ENCODE measurements around the gene GPAT3.
"Not testable (repeated sequence)": the region's sequence is repeated elsewhere in the genome, so short reads cannot be mapped to it uniquely, and the experiment has no call there.

GPAT3 gene

DNA sequence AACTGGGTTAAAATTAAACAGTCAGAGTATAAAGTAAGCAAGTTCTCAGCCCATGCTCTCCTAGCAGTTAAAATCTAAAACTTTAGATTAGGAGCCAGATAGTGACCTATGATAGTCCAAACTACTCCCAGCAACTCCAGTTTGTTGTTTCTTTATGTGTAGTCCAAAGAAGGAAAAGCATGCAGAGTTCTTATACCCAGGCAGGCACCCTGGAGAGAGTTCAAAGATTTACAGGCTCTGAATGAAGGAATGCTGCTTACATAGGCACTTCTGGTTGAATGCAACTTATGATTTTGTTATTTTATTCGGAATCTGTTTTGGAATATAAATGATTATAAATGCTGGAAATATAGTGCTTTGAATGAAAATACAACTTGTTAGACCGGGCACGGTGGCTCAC is 67.2 kb downstream of the GPAT3 start:
- no peak for DNase-seq

- peak in 1 of 51 donors; percentile 5 for DNase-seq
These were observed 68.4 kb downstream of the GPAT3 start for GRCh38 chr4:83604321-83604720.

- DNase-seq, result no peak
These were observed 69.3 kb downstream of the GPAT3 start for GRCh38 chr4:83605210-83605609.

GRCh38 chr4:83605744-83606172 is 69.8 kb downstream of the GPAT3 start:
- DNase-seq, result no peak

GRCh38 chr4:83606460-83606859 is 70.6 kb downstream of the GPAT3 start:
- no peak for DNase-seq

- DNase-seq, result no peak
These were observed 71.0 kb downstream of the GPAT3 start for GRCh38 chr4:83606898-83607297.

- DNase-seq, result no peak
These were observed 73.5 kb downstream of the GPAT3 start for GRCh38 chr4:83609365-83609764.

- DNase-seq, result no peak
These were observed 74.8 kb downstream of the GPAT3 start for GRCh38 chr4:83610729-83611128.

DNA sequence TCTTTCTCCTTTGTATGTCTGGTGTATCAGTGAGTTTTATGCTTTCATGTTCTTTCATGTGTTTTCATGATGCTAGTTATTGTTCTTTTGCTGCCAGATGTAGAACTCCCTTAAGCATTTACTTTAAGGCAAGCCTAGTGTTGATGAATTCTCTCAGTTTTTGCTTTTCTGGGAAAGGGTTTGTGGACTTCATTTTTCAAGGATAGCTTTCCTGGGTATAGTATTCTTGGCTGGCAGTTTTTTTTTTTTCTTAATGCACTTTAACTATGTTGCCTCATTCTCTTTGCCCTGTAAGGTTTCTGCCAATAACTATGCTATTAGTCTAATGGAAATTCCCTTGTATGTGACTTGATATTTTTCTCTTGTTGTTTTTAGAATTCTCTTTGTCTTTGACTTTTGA is 77.1 kb downstream of the GPAT3 start:
- no peak for DNase-seq

DNA sequence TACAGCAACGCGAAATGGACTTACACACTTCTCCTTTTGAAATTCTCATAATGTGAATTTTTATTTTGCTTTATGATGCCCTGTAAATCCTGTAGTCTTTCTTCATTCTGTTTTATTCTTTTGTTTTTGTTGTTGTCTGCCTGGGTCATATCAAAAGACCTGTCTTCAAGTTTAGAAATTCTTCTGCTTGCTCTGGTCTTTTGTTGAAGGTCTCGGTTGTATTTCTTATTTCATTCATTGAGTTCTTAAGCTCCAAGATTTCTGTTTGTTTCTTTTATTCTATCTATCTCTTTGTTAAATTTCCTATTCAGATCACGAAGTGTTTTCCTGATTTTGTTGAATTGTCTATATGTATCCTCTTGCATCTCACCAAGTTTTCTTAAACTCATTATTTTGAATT is 78.1 kb downstream of the GPAT3 start:
- no peak for DNase-seq

GRCh38 chr4:83616252-83616651 is 80.3 kb downstream of the GPAT3 start:
- no peak for DNase-seq

DNA sequence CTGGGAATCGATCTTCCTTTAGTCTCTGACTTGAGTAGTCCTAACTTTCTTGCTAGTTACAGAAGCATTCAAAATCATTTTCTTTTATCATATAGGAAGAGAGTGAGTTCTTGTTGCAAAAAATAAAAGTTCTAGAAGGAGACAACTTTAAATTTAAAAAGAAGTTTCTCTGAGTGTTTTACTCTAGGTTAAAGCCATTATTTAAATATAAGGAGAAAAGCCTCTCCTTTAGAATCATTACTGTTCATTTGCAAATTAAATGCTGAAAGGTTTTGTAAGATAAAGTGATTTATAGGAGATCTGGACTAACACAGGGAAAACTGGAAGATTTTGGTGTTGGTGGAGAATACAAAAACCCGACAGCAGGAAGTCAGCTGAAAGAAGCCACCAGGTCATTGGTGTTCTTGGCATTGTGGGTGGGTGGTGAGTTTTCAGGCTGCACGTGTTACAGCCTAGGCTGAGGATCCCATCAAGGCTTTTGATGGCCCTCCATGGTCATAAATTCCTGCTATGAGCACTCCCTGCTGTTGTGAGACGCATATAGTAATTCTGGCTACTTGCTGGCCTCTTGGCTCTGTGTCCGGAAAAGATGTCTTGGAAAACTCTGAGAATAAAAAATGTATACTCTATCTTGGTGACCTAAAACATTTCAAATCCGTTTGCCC is 81.6 kb downstream of the GPAT3 start:
- no peak for DNase-seq

GRCh38 chr4:83618431-83618830 is 82.5 kb downstream of the GPAT3 start:
- DNase-seq, result no peak

DNA sequence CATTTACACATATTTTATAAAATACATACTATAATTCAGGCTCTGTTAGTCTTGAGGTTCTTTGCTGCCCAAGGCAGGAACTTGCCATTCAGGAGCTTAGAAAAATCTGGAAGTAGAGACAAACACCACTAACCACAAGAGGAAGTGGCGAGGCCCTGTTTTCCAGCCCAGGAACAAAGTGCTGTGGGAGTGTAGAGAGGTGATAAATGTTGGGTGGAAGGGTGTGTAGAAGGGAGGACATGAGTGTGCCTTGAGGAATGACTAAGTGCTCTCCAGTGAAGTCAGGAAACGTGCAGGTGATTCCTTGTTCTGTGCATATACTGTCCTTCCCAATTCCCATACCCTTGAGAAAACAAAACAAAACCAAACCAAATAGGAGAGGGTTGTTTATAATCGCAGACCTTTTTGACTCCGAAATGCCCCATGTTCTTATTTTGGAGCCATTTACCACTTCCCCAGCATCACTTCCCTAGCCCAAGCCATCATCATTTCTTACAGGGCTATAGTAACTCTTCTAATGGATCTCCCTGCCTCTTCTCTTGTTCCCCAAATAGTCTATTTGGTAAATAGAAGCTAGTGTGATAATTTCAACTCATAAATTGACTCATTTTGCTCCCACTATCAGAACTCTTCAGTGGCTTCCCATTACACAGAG is 83.2 kb downstream of the GPAT3 start:
- DNase-seq, result peak in 5 of 51 donors; percentile 3 to 12 (median 5)

GRCh38 chr4:83622127-83622526 is 86.2 kb downstream of the GPAT3 start:
- not testable (repeated sequence) for DNase-seq

DNA sequence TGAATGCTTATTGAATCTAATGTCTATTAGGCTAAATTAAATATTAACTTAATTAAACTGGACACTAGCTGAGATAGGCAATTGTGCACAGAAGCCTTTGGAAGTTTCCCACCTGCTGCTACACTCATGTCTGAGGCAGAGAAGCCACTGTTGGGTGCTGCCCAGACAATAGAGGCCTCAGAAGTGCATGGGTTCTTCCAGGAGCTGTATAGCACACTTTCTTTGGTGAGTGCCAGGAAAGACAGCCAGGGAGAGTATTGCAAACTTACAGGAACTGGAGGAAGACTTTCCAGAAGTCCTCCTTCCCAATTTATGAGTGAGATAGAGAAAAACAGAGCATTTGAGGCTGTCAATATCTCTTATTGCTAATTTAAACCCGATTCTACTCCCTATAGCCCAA is 89.9 kb downstream of the GPAT3 start:
- no peak for DNase-seq

- no peak for DNase-seq
These were observed 90.4 kb downstream of the GPAT3 start for GRCh38 chr4:83626245-83626836.

DNA sequence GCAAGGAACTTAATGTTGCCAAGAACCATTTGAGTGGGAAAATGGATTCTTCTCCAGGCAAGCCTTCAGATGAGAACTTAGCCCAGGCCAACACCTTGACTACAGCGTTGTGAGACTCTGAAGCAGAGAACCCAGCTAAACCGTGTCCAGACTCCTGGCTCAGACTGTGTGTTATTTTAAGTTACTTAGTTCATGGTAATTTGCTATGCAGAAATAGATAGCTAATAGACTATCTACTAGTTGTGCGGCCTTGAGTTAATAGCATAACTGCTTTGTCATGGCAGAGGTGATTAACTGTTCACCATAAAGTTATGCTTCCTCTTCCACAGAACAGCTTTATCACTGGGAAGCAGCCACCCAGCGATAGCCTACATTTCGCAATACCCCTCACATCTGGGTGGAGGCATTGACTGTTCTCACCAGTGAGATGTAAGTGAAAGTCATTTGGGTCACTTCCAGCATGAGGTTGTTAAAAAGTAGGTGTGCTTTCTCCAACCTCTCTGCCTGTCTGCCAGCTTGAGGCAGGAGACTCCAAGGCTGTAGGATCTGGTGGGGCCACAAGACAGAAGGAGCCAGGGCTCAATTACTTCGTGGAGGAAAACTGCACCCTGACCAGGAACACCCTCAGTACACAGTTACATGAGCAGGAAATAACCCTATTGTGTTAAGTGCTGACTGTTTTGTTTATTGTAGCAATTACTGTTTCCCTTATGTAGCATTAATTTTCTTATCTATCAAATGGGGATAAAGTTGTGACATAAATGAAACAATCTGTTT is 94.2 kb downstream of the GPAT3 start:
- no peak for DNase-seq

DNA sequence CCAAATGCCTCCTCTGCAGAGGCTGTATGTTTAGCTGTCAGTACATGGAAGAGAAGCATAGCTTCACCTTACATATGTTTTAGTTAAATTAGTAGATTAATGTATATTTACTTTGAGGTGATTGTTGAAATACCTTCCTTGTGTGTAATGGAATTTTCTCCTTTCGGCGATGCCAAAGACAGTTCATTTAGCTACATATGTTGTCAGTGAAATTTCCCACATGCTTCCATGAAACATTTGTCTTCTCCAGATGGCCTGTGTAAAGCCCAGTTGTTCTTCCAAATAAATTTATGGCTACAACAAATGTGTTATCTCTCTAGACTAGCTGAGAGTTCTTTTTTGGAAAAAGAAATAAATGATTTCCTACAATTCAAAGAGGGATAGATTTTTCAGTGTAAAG is 95.2 kb downstream of the GPAT3 start:
- no peak for DNase-seq

- DNase-seq, result no peak
These were observed 101.0 kb downstream of the GPAT3 start for GRCh38 chr4:83636930-83637329.

GRCh38 chr4:83639849-83640493 is 104.1 kb downstream of the GPAT3 start:
- DNase-seq, result peak in 25 of 51 donors; percentile 1 to 68 (median 22)

- no peak for DNase-seq
These were observed 107.1 kb downstream of the GPAT3 start for GRCh38 chr4:83643036-83643435.

Measured in hypothalamus (tissue), 51 donors.